Heart right ventricle (tissue), 16 donors: ENCODE data around the gene ZNF236. TPM values are rescaled to one million over a fixed set of nuclear protein-coding genes. Genes with fewer than 3 reads are reported as not detected.

Experiments used
- ATAC-seq, 8 donors: fragments of 200-7000 bp; cut with Tn5 transposase; one replicate each; pipeline ENCODE4 v1.9.1; 2020; ENCODE audit warnings: mild to moderate bottlenecking in 8 of 8, moderate library complexity in 8 of 8, moderate number of reproducible peaks in 1 of 8
- DNase-seq, 2 donors: peaks; one replicate each; pipeline ENCODE4 v3.0.0-alpha.2; 2020
- H3K27ac ChIP-seq, 10 donors: fragments of 200-600 bp; sonication (generic) in 2 of 10; one replicate each; pipeline versions ENCODE4 v1.5.0 to v1.8.0; 2020 to 2022; ENCODE audit warnings: mild to moderate bottlenecking in 3 of 10
- H3K27me3 ChIP-seq, 7 donors: fragments of 200-600 bp; one replicate each; pipeline ENCODE4 v1.8.0; 2021 to 2022; ENCODE audit warnings: mild to moderate bottlenecking in 2 of 7
- H3K36me3 ChIP-seq, 9 donors: fragments of 200-600 bp; sonication (generic) in 1 of 9; one replicate each; pipeline versions ENCODE4 v1.5.0 to v1.8.0; 2020 to 2022; ENCODE audit warnings: mild to moderate bottlenecking in 2 of 9
- H3K4me1 ChIP-seq, 9 donors: fragments of 200-600 bp; sonication (generic) in 1 of 9; one replicate each; pipeline versions ENCODE4 v1.5.0 to v1.8.0; 2020 to 2022; ENCODE audit warnings: mild to moderate bottlenecking in 4 of 9
- H3K4me3 ChIP-seq, 10 donors: fragments of 200-600 bp; sonication (generic) in 2 of 10; one replicate each; pipeline versions ENCODE4 v1.5.0 to v1.8.0; 2020 to 2022; ENCODE audit warnings: mild to moderate bottlenecking in 7 of 10, moderate library complexity in 2 of 10
- H3K9me3 ChIP-seq, 11 donors: fragments of 200-600 bp in 10 of 11; sonication (generic) in 2 of 11; one replicate each; pipeline versions ENCODE4 v1.5.0 to v1.8.0; 2013 to 2022; ENCODE audit warnings: mild to moderate bottlenecking in 2 of 11, control low read depth in 1 of 11, moderate library complexity in 1 of 11
- whole genome bisulfite sequencing, 2 donors: extraction: QIAGEN DNeasy Blood & Tissue Kit; methylation state at CpG; one replicate each; pipeline ENCODE4 v1.1.7; 2013; ENCODE audit warnings: inconsistent platforms in 1 of 2; 5-methylcytosine and 5-hydroxymethylcytosine counted together
- intact Hi-C, 10 donors: fragments of 100-400 bp; cut with DNase I; formaldehyde crosslinking; loops; one replicate each; pipeline versions ENCODE4 v1.11.1 to v1.14.2; 2022
- polyA plus RNA-seq, 2 donors: library from polyadenylated mRNA; stranded (reverse); fragments of 200-250 nt; gene quantifications; one replicate each; pipeline ENCODE4 v1.2.3, GENCODE V29; 2013
- total RNA-seq, 10 donors: library from RNA; stranded (reverse); fragmentation: NEBNext Ultra II Directional in 3 of 10; extraction: Animal tissue kit (Norgen Biotek cat#: 25700) in 3 of 10; gene quantifications; one replicate each; pipeline versions ENCODE4 v1.2.1 to v1.2.4, GENCODE V29; 2021 to 2023
- TF ChIP-seq, protein P1 (sequence below), 9 donors: fragments of 200-600 bp; sonication (generic) in 2 of 9; IDR thresholded peaks; one replicate each; pipeline versions ENCODE4 v1.5.0 to v1.8.0; 2021 to 2022; ENCODE audit warnings: antibody characterized with exemption in 9 of 9, mild to moderate bottlenecking in 5 of 9, moderate library complexity in 1 of 9
- donor health status: Arrhythmogenic right ventricular cardiomyopathy.
- donor health status: ischemic (EF 13 %, LVEDD 7.1; RV severe dilation, severe dysfunction).
- donor health status: healthy with polysubstance abuse.
- donor health status: DM: no; HTN: yes; CAD: no.
- donor health status: DM: no; HTN: no; CAD: no.
- donor health status: ischemic (EF 25% LVEDD 6.9; RV normal size, moderate dysfunction).
- donor health status: ischemic (EF 25% LVEDD 5.7; RV mildly dilated, moderate dysfunction).
- donor health status: healthy.
- donor health status: DM: yes; HTN: yes; CAD: no.
- donor health status: Ischemic cardiomyopathy.
- donor health status: ischemic (EF 35%, LVEDD 5.7; RV mildly dilated, moderate dysfunction).
- donor health status: nonischemic (EF 11% LVEDD 7.7; RV severe dilation, severe dysfunction).
- donor health status: DM: yes; HTN: yes; CAD: no.
- donor health status: PGD.
- donor health status: ischemic (EF 29% LVEDD 5.4; RV normal size, mild dysfunction).
- donor health status: nonischemic (EF 23%, LVEDD 6.1; RV moderate dilation, normal function).

The ZNF236 gene
- total and polyA plus RNA-seq, 12 donors = 0.75 to 14.9 (median 12.1) TPM

DNA sequence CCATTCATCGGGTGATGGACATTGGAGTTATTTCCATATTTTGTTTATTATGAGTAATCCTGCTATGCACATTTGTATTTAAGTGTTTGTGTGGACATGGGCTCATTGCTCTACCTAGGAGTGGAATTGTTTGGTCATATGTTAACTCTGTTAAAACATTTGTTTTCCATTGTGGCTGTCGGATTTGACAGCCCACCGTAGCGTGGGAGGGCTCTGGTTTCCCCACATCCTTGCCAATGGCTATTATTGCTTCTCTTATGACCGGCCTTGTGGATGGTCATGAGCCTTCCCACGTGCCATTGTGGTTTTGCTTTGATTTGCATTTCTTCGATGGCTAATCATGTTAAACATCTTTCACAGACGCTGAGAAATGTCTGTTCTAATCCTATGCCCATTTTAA lies 92.0 kb downstream of the ZNF236 start:
- intact Hi-C loops = no loop called here
- no peaks in the 10 kb centered on the region for H3K9me3 ChIP-seq
- DNase-seq (no peak), ATAC-seq (no peak)
- TF ChIP-seq, protein P1, sequence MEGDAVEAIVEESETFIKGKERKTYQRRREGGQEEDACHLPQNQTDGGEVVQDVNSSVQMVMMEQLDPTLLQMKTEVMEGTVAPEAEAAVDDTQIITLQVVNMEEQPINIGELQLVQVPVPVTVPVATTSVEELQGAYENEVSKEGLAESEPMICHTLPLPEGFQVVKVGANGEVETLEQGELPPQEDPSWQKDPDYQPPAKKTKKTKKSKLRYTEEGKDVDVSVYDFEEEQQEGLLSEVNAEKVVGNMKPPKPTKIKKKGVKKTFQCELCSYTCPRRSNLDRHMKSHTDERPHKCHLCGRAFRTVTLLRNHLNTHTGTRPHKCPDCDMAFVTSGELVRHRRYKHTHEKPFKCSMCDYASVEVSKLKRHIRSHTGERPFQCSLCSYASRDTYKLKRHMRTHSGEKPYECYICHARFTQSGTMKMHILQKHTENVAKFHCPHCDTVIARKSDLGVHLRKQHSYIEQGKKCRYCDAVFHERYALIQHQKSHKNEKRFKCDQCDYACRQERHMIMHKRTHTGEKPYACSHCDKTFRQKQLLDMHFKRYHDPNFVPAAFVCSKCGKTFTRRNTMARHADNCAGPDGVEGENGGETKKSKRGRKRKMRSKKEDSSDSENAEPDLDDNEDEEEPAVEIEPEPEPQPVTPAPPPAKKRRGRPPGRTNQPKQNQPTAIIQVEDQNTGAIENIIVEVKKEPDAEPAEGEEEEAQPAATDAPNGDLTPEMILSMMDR (IDR thresholded peaks at IDR 0.05) = no peak
- H3K36me3 ChIP-seq = peaks cover 0 to 100% (median 40%) of the 10 kb centered on the region in 9 donors
- no peak overlapping the region for H3K27ac ChIP-seq
- WGBS, 2 donors = 89 to 96% methylated on average over 8 of the region's 8 CpGs
- no peaks in the 10 kb centered on the region for H3K4me1 ChIP-seq
- H3K4me3 ChIP-seq = no peak overlapping the region
- no peaks in the 10 kb centered on the region for H3K27me3 ChIP-seq

DNA sequence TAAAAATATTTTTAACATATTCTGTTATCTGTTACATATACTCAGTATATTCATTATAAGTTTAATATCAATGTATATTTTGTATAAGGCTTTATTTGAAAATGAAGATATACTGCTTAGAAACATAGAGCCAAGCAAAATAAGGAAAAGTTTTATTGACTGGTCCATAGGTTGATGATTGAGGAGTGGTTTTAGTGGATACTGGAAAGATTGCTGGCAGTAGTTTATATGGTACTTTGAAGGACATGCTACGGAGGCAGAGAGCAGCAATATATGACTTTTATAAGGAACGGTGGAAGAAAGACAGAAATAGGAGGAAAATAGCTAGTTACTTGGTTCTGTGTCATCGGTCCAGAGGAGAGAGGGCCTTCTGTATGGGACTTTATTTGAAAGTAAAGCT lies 92.4 kb downstream of the ZNF236 start:
- Histone ChIP-seq H3K36me3 (peaks cover 0 to 100% (median 42%) of the 10 kb centered on the region in 9 donors), H3K4me1 (no peaks in the 10 kb centered on the region), H3K27me3 (no peaks in the 10 kb centered on the region), H3K4me3 (no peak overlapping the region), H3K9me3 (no peaks in the 10 kb centered on the region), H3K27ac (no peak overlapping the region)
- intact Hi-C loops = no loop called here
- ATAC-seq = no peak
- WGBS, 2 donors = 64 to 97% methylated on average over 3 of the region's 3 CpGs
- TF ChIP-seq, protein P1 (IDR thresholded peaks at IDR 0.05) = no peak
- DNase-seq = no peak

DNA sequence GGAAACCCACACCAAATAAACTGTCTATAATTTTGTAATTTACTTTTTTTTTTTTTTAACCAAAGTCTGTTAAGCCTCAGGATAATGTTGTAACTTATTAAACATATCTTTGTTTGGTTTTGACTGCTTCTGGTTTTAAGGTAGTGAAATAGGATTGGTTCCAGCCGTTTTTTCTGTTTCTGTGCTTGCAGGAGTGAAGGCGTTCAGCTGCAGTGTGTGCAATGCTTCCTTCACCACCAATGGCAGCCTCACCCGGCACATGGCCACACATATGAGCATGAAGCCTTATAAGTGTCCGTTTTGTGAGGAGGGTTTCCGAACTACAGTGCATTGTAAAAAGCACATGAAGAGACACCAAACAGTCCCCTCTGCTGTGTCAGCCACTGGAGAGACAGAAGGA lies 93.1 kb downstream of the ZNF236 start:
- Histone ChIP-seq H3K27ac (no peak overlapping the region), H3K4me3 (no peak overlapping the region), H3K9me3 (no peaks in the 10 kb centered on the region), H3K36me3 (peaks cover 0 to 100% (median 43%) of the 10 kb centered on the region in 9 donors), H3K4me1 (no peaks in the 10 kb centered on the region), H3K27me3 (no peaks in the 10 kb centered on the region)
- intact Hi-C loops = no loop called here
- TF ChIP-seq, protein P1 (IDR thresholded peaks at IDR 0.05) = no peak
- ATAC-seq (no peak), DNase-seq (no peak)
- WGBS, 2 donors = 88 to 91% methylated on average over 5 of the region's 5 CpGs

DNA sequence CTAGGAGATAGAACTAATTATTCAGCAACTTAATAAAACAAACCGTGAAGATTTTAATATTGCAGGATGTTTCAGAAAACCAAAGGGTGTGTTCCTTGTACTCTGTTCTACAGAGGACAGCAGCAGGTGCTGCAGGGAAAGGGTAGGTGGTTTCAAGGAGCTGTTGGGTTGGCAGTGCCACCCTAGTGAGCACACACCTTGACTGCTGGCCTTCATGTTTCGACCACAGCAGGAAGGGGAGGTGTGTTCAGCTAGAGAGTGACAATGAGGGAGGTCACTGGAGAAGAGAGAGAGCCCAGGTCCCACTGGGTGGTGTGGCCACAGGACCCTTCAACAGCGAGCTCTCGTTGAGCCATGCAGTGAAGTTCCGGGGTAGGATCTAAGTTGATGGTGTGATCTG lies 98.6 kb downstream of the ZNF236 start:
- ATAC-seq = no peak
- no peak for DNase-seq
- peaks cover 0 to 95% (median 29%) of the 10 kb centered on the region in 9 donors for H3K36me3 ChIP-seq

More for the DNA sequence above, 98.6 kb downstream of the ZNF236 start:
- H3K27ac ChIP-seq = no peak overlapping the region
- intact Hi-C loops = no loop called here
- TF ChIP-seq, protein P1 (IDR thresholded peaks at IDR 0.05) = no peak
- H3K27me3 ChIP-seq = no peaks in the 10 kb centered on the region
- no peak overlapping the region for H3K4me3 ChIP-seq
- no peaks in the 10 kb centered on the region for H3K4me1 ChIP-seq
- H3K9me3 ChIP-seq = no peaks in the 10 kb centered on the region
- WGBS, 2 donors = 89 to 96% methylated on average over 5 of the region's 5 CpGs
